ENCODE results near the gene CFAP73.

GRCh38 chr12:113151655-113152054 lies 2.1 kb downstream of the CFAP73 start:
- no peak for TF ChIP-seq POLR2A (IDR thresholded peaks at IDR 0.05; ENCODE audit: control extremely low read depth in 1 of 2, low read depth in 2 of 2, low read length in 2 of 2)
- no peak for TF ChIP-seq GABPA (IDR thresholded peaks at IDR 0.05; ENCODE audit: borderline replicate concordance, insufficient read depth, low read length)
- TF ChIP-seq POLR2AphosphoS5 (IDR thresholded peaks at IDR 0.05; ENCODE audit: low read depth, low read length) = no peak
- no peak for TF ChIP-seq CTCF (IDR thresholded peaks at IDR 0.05; ENCODE audit: control extremely low read depth in 1 of 3, insufficient read depth in 1 of 3, low read depth in 1 of 3, low read length in 3 of 3)
- no peak for TF ChIP-seq TCF12 (IDR thresholded peaks at IDR 0.05; ENCODE audit: low read depth, low read length)
- no peak for TF ChIP-seq CEBPB (IDR thresholded peaks at IDR 0.05; ENCODE audit: low read depth, low read length)
- no peak for TF ChIP-seq SP2 (IDR thresholded peaks at IDR 0.05; ENCODE audit: low read length)
- no peak for TF ChIP-seq USF2 (IDR thresholded peaks at IDR 0.05; ENCODE audit: low read length)
- no peak for TF ChIP-seq RBBP5 (IDR thresholded peaks at IDR 0.05; ENCODE audit: borderline replicate concordance, low read depth, low read length)
- no peak for TF ChIP-seq ZNF274 (IDR thresholded peaks at IDR 0.05; ENCODE audit: borderline replicate concordance, extremely low read depth, low read length)
- no peak for TF ChIP-seq GTF2F1 (IDR thresholded peaks at IDR 0.05; ENCODE audit: borderline replicate concordance, low read depth, low read length)

All from H1 (cell line).